HG03066 (cell line): ENCODE data around the gene DCDC1.
A peak's percentile ranks its signal among the peaks of the same experiment; 100 is the strongest.

Experiments
- ATAC-seq: cut with Tn5 transposase; IDR thresholded peaks from one replicate; pipeline ENCODE4 v1.9.1; 2021; ENCODE audit warnings: low read depth; ENCODE audit not compliant: unreplicated experiment

DCDC1 gene

DNA sequence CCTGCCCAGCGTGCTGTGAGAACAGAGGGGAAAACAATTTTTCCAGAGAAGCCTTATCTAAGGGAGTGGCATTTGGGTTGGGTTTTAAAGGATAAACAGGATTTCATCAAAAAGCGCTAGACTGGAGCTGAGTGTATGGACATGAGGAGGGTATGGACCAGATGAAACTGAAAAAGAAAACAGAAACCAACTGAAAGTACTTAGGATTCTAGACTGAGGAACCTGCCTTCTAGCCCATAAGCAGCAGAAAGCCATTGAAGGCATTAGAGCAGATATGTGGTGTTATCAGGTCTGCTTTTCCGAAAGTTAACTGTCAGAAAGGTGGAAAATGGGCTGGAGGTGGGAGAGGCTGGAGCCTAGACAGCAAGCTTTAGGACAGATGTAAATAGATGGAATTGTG is 443.4 kb downstream of the DCDC1 start:
- ATAC-seq = no peak

DNA sequence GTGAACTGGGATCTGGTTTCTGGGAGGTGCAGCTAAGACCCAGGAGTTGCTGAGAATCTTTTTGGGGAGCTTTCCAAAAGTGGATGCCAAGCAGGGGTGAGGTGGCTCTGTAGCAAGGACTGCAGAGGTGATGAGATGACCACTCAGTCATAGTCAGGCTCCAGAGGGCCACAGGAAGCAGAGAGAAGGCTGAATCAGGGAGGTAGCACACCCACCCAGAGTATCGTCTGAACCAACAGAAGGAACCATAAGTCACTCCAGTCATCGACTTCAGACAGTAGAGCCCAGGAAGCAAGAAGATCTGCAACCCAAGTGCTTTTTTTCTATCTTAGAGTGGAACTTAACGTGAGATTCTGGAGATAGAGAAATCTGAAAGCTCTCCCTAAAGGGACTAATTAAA is 447.7 kb downstream of the DCDC1 start:
- no peak for ATAC-seq

DNA sequence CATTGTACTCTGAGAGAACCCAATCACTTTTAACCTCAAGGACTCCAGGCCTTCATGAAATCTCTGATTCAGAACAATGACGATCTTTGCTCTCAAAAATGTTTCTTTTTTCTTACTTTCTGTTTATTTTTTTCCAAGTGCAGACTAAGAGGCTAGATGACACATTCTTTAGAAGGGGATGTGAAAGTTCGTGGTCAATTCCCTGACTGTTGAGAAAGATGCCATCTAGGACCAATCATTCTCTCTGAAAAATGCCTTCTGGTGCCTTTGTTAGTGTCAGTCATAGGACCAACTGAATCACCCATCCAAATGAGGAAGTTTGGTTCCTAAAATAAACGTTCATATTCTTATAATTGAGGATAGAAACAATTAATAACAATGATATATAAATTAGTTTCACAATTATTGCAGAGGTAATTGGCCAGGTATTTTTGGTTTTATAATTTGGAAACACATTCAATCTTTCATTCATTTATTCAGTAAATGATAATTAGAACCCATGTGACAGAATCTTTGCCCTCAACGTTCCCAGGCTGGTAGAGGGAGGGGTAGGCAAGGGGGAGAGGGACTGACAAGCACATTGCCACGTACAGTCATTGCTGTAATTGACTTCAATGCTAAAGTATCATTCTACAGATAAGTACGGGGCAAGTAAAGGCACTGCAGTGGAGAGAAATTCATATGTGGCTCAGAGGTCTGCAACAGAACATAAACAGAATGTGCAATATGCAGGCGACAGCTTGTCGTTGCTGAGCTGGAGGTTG is 450.0 kb downstream of the DCDC1 start:
- no peak for ATAC-seq

DNA sequence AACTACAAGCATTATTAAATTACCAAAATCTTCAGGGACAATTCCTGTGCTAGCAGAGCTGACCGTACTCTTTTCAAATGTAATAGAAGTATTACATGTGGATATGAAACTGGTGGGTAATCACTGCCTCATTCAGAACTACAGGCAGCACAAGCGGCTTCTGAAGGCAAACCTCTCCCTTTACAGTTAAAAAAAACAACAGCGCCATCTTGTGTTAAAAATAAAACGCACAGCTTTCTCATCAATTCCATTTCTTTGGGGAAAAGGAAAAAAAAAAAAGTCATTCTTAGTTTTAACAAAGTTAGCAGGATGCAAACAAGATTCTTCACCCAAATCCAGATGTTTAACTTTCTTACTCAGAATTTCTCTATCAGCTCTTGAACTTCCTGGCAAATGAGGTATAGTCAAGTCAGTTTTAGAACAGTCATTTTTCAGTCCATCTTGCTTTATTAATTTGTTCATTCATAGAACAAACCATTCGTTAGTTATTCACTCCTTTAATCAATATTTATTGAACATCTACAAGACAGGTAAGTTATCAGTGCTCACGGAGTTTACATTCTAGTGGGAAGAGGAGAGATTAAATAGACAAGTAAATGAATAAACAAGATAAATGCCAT is 451.6 kb downstream of the DCDC1 start:
- peak; percentile 59 for ATAC-seq

DNA sequence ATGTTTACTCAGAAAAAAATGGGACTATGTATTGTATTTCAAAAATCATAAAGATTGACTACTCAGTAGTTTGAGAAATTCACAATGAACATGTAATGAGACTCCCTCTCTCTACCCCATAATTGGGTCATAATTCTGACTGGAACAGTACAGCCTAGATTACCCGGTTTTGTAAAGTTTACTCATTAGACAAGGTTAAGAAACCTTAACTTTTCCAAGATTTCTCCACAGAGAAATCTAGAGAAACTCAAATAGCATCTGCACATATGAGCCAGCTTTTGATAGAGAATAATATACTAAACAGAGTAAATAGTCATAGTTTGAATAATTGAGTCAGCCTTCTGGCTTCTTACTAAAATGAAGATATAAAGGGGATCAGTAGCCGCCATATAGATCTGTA is 452.3 kb downstream of the DCDC1 start:
- no peak for ATAC-seq

DNA sequence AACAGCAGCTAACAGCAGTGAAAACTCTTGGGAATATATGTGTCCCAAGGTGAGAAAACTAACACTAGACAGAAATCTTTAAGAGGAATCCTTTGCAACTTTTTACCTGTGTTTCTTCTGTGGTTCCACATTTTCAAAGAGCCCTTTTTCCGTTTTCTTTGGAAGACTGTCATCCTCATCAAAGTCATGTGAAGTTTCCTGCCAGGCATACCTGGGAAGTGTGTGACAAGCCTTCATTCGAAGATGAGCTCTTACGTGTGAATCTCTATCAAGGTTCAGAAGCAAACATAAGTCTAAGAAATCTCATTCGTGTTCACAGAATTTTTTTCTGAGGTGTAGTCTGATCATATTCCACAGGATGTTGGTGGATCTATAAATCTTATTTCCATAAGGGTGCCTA is 452.8 kb downstream of the DCDC1 start:
- no peak for ATAC-seq

DNA sequence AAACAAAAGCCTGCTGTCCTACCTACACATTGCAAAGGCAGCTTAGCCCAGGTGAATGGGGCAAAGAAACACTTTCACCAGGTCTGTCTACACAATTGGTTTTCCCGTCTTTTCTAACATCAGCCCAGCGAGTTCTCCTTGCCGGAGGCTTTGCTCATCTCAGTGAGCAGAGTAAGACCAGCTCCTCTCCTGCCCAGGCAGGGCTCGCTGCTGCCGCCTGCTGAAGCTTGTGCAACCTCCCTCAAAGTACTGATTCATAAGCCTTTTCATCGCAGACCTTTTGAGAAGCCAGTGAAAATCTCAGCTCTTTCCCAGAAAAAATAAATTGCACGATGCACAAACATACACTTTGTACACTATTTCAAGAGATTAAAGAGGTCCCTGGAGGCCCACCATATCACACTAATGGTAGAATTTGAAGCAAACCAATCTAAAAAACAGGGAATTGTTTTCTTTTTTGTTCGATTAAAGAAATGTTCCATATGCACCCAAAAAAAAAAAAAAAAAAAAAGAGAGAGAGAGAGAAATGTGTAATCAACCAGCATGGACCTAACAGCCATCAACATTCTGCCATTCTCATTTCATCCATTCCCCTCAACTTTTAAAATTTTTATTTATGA is 455.3 kb downstream of the DCDC1 start:
- ATAC-seq = no peak

DNA sequence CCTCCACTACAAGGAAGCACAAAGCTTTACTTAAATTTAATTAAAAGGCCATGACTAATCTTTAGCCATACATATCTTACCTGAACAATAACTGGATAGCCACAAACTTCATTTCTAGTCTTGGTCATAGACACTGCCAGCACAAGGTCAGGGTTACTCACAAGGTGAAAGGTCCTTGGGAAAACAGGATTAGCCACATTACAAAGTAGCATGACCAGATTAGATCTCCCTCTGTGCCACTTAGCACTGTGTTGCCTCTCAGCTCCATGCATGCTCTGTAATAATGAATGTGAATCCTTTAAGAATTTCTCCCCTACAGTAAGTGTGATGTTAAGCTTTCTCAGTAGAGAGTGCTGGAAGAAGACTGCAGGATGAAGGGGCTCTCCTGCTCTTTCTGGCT is 458.3 kb downstream of the DCDC1 start:
- ATAC-seq = no peak

DNA sequence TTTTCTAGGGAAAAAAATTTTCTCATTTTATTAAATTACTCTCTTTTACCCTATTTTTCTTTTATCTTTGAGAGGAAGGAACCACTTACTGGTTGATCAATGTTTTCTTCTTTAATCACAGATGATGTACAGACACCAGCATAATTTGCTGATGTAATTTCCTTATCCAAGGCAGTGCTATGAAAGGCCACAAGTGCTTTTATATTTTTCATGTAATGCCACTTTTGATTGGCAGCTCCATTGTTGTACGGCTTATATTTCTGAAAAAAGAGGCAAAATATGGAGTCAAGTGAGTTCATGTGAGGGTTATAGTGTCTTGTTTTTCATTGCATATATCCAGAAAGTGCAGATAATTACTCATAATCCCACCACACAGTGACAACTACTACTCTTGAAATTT is 460.7 kb downstream of the DCDC1 start:
- no peak for ATAC-seq

DNA sequence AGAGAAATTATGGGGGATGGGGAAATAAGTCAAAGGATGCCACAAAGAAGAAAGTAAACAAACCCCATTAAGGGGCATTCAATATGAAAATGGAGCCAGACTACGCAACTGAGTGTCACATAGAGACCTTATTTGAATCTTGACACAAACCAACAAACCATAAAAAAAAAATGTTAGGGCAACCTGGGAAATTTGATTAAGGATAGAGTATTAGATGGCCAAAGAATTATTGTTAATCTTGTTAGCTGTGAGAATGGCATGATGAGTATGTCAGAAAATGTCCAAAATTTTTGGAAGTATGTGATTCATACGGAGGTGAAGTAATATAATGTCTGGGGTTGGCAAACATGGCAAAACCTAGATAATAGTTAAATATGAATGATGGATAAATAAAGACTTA is 461.3 kb downstream of the DCDC1 start:
- no peak for ATAC-seq

DNA sequence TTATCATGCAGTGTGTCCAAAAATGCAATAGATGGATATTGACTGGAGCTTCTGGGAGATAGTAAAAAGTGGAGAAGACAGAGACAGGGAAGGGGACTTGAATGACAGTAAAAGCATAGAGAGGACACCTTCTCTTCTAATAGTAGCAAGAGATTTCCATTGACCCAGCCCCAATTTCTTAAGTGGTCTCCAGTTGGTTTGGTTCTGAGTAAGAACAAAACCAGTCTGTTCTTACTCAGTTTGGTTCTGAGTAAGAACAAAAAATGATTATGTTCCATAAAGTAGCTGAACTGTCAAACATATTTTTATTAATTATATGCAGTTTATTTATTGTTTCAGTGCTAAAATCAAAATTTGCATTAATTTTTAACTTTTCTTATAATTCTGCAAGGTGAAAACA is 466.6 kb downstream of the DCDC1 start:
- no peak for ATAC-seq

DNA sequence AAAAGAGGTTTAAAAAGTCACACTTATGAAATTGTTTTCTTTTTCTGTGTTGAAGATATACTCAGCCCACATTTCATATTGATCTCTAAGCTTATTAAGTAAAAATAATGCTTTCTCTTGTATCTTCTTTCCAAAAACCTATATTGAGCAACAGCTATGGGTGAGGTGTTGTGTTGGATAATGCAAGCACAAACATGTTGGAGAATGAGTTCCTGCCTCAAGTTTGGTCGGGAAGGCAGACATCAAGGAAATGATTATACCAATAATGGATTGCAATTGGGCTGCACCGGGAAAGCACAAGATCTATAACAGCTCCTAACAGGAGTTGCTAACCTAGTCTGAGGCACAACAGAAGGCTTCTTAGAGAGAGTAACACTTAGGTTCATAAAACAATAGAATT is 474.5 kb downstream of the DCDC1 start:
- ATAC-seq = no peak

DNA sequence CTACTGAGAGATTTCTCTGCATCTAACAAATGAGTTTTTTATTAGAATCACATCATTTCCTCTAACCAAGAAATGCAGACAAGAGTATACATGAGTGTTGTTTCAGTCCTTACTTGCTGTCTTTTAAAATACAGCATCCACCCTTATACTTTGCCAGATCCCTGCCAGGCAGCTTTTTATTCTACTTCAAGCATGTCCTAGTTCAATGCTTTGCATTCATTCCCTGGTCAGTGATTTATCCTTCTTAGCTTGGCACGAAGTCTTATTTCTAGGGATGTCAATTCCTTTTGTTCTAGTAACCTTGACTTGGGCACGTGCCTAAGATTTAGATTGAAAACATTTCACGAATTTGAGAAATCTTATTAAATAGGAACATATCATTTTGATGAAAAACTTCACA is 476.2 kb downstream of the DCDC1 start:
- ATAC-seq = no peak

DNA sequence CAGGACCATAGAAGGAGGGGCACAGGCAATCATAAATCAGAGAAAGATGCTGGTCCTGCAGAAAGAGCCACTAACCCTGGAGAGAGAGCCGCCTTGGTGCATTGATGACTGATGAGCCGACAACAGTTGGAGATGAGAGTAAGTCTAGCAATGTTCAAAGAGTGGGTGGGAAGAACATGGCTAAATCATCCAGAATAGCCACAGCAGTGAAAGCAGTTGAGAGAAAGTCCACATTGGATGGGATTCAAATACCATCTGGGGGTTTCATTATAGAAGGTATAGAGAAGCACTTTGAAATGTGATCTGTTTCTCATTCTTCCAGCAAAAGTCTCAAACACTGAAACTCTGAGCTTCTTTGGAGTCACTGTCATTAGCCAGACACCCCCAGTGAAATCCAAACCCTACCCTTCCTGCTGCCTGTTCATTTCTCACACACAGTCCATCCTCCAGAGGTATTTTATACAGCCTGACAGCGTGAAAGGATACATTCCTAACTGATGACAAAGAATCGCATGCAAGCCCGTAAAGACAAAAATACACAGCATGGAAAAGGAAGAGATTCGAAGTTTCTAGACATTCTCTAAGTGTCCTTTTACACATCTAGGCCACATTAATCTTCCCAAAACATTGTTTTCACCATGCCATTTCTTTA is 480.3 kb downstream of the DCDC1 start:
- no peak for ATAC-seq

DNA sequence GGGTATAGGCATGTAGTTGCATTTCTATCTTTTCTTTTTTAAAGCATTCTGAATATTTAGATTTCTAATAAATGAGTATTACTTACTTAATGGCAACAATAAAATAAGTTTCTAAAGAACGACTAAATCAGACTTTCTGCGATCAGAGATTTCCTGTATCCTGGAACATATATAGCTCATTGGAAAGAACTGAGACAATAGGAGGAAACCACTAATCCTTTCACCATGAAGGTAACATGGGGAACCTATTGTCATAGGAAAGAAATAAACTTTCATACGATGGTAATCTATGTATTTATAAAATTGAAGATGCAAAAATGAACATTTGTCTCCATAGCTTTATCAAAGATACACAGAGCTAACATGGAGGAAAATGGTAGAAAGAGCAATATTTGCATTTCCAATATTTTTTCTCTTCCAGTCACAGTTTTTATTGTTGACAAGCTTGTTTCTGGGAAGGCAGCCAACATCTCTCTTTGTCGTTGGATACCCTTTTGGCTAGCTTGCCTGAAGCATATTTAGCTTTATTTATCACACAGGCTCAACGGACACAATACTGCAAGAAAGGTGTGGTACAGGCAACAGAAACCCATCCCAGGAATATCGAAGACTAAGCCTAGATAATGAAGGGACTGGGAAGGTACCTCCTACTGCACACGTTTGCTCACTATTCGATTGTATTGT is 490.1 kb downstream of the DCDC1 start:
- ATAC-seq = no peak

DNA sequence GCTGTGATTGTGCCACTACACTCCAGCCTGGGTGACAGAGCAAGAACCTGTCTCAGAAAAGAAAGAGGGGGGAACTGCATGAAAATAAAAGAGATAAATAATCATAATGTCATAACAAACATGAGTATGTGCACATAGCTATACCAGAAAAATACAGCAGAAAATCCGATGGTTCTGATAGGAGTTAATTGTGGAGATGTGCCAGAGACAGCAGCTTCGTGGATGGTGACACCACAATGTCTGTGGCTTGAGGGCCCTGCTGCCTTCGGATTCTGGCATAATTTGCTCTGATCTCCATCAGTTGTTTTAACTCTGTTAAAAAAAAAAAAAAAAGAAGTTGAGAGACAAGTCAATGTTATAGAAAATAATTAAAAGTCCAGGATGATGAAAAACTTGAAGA is 491.1 kb downstream of the DCDC1 start:
- no peak for ATAC-seq

DNA sequence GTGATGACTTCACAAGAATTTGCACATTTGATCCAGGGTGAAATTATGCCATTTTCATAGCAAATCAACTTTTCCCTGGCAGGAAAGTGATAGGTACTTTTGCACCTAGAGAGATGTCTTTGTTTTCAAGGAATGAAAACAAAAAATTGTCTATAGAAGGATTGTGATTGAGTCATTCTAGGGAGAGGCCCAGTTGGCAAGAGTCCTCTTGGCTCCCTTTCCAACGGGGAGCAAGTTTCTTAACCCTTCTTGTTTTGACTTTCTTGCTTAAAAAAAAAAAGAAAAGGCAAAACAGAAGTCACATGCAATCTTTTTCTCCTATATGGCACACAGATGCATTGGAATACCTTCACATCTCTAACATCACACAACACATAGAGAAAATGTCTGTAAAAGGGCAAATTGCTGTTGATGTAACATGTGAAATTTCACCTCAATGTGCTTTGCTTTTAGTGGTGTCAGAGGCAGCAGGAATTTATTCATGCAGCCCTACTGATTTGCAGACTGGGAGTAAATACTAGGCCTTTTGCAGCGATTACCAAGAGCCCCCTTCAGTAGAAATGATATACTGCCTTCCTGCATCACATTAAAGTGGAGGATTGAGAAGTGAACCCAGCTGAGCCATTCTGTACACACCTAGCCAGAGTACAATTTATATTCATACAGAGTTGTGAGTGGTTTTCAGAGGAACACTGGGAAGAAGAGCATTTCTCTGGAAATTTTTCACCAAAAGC is 492.7 kb downstream of the DCDC1 start:
- ATAC-seq = no peak

DNA sequence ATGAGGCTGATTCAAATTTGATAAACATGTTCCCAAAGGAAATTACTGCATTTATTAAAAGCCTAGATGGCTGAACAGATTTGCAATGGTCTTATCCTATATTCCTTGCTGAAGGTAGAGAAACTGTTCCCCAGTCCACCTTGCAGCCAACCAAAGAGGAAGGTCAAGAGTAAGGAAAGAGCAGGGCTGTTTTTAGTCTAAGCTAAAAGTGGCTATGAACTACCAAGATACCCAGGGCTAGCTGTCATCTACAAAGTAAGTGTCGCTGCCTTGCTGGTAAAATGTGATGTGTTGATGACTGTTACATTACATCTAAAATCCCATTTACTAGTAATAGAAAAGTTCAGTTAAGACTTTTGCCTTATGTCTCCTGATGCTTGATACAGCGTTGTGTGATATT is 493.3 kb downstream of the DCDC1 start:
- ATAC-seq = no peak

DNA sequence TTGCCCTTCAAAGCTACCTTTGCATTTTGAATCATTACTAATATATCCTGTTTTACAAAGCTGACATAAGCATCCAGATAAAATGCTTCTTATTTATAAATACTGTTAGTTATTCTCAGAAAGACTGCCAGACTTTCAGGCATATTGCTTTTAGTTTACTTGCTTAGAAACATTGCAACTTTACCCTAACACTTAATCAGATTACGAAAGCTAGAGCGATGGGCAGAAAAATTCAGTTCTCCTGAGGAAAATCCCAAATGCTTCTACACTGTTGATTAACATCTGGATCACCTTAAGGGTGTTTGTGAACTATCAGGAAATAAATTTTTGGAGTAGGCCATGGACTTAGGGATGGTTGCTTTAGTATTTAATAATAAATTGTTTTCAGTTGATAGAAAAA is 493.7 kb downstream of the DCDC1 start:
- no peak for ATAC-seq

DNA sequence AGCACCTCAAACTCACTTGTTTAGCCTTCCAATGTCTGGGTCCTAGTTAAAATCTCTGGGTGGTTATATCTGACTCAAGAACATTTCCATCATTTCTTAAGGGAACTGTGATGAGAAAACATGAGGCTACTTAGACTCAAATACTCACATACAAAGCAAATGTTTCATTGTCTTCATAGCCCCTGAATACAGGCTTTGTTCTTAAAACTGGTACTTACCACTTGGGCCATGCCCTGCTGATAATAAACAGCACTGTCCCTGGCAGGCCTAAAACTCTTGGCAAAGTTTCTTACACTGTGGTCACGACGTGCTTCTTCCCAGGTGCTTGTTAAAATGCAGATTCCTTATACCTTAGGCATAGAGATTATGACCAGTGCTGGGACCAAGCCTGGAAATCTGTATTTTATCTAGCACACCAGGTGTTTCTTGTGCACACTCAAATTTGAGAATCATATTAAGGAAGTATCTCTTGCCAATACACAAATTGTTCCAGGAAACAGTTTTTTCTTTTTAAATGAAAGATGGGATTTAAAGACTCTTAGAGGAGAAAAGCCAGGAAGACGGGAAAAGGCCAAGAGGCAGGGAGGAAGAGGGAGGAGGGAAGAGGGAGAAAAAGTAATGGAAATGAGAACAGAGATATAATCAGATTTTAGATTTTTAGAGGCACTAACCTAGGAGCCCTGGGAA is 495.5 kb downstream of the DCDC1 start:
- ATAC-seq = no peak
